Measurements from ENCODE around the gene BCL7C.

DNA sequence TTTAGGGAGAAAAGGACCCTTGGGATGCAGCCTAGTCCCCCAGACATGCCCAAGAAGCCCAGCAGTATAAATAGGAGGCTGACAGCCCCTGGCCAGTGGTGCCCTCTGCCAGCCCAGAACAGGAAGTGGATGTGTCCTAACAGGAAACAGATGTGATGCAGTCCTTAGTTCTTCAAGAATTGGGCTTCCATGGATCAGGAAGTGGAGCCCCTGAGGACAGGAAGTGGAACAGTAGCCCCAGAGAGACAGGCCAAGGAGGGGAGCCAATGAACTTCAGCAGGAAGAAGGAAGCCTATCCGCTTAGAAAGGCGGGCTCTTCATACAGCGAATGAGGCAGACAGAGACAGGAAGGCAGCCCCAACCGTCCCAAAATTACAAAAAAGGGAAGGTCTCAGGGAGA is 9.7 kb upstream of the BCL7C start:
- TF ChIP-seq ESRRA (IDR thresholded peaks at IDR 0.05; ENCODE audit: low read length) (no peak), TAF1 (IDR thresholded peaks at IDR 0.05; ENCODE audit: borderline replicate concordance, low read depth, low read length) (no peak)
- TF ChIP-seq, protein P1, sequence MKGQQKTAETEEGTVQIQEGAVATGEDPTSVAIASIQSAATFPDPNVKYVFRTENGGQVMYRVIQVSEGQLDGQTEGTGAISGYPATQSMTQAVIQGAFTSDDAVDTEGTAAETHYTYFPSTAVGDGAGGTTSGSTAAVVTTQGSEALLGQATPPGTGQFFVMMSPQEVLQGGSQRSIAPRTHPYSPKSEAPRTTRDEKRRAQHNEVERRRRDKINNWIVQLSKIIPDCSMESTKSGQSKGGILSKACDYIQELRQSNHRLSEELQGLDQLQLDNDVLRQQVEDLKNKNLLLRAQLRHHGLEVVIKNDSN (IDR thresholded peaks at IDR 0.05; ENCODE audit: borderline replicate concordance, extremely low read length, insufficient read depth, low read depth, low read length): no peak

All from GM12878 (cell line).